Mesothelial cell of epicardium (in vitro differentiated cells): ENCODE measurements around the gene CACNA2D1. TPM values are rescaled to one million over a fixed set of nuclear protein-coding genes. Genes with fewer than 3 reads are reported as not detected.

Experiments used
- DNase-seq, 2 experiments: peaks; one replicate each; pipeline ENCODE4 v3.0.0; 2021; ENCODE audit warnings: low spot score in 2 of 2; ENCODE audit not compliant: unreplicated experiment in 2 of 2
- H3K27ac Mint-ChIP-seq: 2 replicates; pipeline ENCODE4 v1.8.0; 2021; ENCODE audit warnings: mixed read lengths
- H3K27me3 Mint-ChIP-seq: 2 replicates; pipeline ENCODE4 v1.8.0; 2021; ENCODE audit warnings: low read depth, mixed read lengths
- H3K36me3 Mint-ChIP-seq: 2 replicates; pipeline ENCODE4 v1.8.0; 2021; ENCODE audit warnings: mixed read lengths
- H3K4me1 Mint-ChIP-seq: 2 replicates; pipeline ENCODE4 v1.8.0; 2021; ENCODE audit warnings: mixed read lengths
- H3K4me3 Mint-ChIP-seq: 2 replicates; pipeline ENCODE4 v1.8.0; 2021; ENCODE audit warnings: mild to moderate bottlenecking, moderate library complexity, mixed read lengths
- H3K9me3 Mint-ChIP-seq: 2 replicates; pipeline ENCODE4 v1.8.0; 2021; ENCODE audit warnings: mixed read lengths
- total RNA-seq: library from RNA; stranded (reverse); gene quantifications from 3 replicates; pipeline ENCODE4 v1.2.1, GENCODE V29; 2021
- TF ChIP-seq, protein P1 (sequence below): fragments of 200-600 bp; sonication (generic); IDR thresholded peaks from one replicate; pipeline ENCODE4 v1.5.0; 2021; ENCODE audit warnings: antibody characterized with exemption; ENCODE audit not compliant: unreplicated experiment

Gene CACNA2D1
- total RNA-seq, 1 donor from 2014 or later, result 14.7 TPM

DNA sequence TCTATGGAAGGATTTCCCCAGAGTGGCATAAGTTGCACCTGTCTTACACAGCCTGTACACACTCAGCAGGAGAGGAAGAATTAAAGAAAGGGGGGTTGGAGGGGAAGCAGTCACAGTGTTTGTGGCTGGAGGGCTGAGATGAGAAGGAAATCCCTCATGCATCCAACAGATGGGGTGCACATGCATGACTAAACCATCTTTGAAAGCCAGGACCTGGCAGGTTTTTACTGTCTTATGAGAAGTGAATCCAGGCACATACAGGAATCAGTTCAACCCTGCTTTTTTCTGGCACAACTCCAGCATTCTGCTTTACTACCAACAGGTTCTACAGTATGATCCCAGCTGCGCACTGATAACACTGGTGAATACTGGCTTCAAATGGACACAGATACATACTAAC is 107.7 kb downstream of the CACNA2D1 start:
- Mint-ChIP-seq H3K9me3 (no peaks in the 10 kb centered on the region), H3K4me1 (peaks cover 8% of the 10 kb centered on the region), H3K27me3 (no peaks in the 10 kb centered on the region), H3K36me3 (no peaks in the 10 kb centered on the region), H3K27ac (no peak overlapping the region), H3K4me3 (no peak overlapping the region)
- no peak for DNase-seq
- TF ChIP-seq, protein P1, sequence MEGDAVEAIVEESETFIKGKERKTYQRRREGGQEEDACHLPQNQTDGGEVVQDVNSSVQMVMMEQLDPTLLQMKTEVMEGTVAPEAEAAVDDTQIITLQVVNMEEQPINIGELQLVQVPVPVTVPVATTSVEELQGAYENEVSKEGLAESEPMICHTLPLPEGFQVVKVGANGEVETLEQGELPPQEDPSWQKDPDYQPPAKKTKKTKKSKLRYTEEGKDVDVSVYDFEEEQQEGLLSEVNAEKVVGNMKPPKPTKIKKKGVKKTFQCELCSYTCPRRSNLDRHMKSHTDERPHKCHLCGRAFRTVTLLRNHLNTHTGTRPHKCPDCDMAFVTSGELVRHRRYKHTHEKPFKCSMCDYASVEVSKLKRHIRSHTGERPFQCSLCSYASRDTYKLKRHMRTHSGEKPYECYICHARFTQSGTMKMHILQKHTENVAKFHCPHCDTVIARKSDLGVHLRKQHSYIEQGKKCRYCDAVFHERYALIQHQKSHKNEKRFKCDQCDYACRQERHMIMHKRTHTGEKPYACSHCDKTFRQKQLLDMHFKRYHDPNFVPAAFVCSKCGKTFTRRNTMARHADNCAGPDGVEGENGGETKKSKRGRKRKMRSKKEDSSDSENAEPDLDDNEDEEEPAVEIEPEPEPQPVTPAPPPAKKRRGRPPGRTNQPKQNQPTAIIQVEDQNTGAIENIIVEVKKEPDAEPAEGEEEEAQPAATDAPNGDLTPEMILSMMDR, result no peak

DNA sequence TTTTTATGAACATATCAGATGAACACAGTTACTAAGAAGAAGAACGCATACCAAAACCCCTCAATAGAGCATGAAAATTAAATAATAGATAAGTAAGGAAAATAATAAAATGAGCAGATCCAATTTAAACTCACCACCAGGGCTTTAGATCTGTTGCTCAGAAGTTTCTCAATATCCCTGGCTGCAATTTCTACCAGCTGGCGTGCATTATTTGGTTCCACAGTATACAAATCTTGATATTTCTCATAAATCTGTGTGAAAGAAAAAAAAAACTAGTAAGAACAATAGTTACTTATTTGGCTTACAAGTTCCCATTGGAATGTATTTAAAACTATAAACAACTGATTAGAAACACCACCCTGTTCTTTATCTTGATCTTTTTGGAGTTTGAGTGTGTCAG is 108.6 kb downstream of the CACNA2D1 start:
- Mint-ChIP-seq H3K27me3 (no peaks in the 10 kb centered on the region), H3K4me1 (peaks cover 9% of the 10 kb centered on the region), H3K27ac (no peak overlapping the region), H3K9me3 (no peaks in the 10 kb centered on the region), H3K4me3 (no peak overlapping the region), H3K36me3 (no peaks in the 10 kb centered on the region)
- no peak for DNase-seq
- TF ChIP-seq, protein P1, result no peak

DNA sequence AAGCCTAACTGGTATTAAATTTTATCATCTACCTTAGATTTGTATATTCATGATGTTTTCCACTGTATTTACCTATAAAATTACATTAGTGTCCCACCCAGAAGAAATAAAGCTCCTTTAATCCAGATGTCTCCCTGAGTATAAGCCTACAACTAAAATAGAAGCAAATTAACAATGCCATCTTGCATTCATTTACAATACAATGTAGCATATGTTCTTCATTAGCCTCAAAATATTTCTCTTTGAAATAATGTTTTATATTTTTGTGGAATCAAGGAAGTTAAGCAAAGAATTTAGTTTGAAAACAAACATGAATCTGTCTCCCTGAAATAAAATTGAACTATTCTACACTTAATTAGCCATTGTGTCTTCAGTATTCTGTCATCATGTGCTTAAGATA is 112.3 kb downstream of the CACNA2D1 start:
- Mint-ChIP-seq H3K27me3 (no peaks in the 10 kb centered on the region), H3K36me3 (no peaks in the 10 kb centered on the region), H3K4me1 (peaks cover 9% of the 10 kb centered on the region), H3K4me3 (no peak overlapping the region), H3K9me3 (no peaks in the 10 kb centered on the region), H3K27ac (no peak overlapping the region)
- TF ChIP-seq, protein P1, result no peak
- DNase-seq, result no peak

DNA sequence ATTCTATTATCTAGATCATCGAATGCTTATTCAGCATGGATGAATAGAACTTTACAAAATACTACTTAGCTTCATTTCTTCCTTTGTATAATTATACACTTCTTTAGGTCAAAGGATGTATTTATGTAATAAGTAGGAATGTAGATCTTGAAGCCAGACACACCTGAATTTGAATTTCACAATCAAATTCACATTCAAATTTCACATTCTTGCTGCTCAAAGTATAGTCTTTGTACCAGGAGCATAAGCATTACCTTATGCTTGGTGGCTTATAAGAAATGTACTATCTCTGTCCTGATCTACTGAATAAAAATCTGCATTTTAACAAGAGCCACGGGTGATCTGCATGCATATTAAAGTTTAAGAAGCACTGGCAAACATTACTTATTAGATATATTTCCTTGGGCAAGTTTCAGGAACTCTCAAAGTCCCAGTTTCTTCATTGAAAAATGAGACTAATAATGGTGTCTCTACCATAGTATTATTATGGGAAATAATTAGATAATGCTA is 112.8 kb downstream of the CACNA2D1 start:
- H3K4me3 Mint-ChIP-seq, result no peak overlapping the region
- no peaks in the 10 kb centered on the region for H3K27me3 Mint-ChIP-seq
- H3K36me3 Mint-ChIP-seq, result no peaks in the 10 kb centered on the region
- DNase-seq, result no peak
- TF ChIP-seq, protein P1, result no peak
- peaks cover 8% of the 10 kb centered on the region for H3K4me1 Mint-ChIP-seq
- H3K9me3 Mint-ChIP-seq, result no peaks in the 10 kb centered on the region
- H3K27ac Mint-ChIP-seq, result no peak overlapping the region

DNA sequence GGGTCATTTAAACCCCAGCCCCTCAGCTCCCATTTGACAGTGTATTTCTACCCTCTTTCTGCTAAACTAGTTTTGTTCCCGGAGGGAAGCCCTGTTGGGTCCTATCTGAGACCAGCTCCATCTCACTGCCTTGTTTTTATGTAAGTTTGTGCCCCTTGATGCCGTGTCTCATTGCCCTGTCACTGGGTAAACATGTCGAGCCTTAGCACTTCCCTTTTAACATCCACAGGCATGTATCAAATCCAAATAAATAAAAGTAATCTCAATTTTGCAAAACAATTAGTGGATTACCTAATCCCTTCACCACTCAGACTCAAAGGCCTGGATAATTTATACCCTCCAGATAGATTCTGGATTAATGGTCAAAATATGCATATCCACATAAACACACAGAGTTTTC is 115.7 kb downstream of the CACNA2D1 start:
- no peaks in the 10 kb centered on the region for H3K9me3 Mint-ChIP-seq
- H3K36me3 Mint-ChIP-seq, result no peaks in the 10 kb centered on the region
- H3K4me1 Mint-ChIP-seq, result peaks cover 8% of the 10 kb centered on the region
- no peak overlapping the region for H3K4me3 Mint-ChIP-seq
- H3K27ac Mint-ChIP-seq, result no peak overlapping the region
- TF ChIP-seq, protein P1, result no peak
- DNase-seq, result no peak
- no peaks in the 10 kb centered on the region for H3K27me3 Mint-ChIP-seq

DNA sequence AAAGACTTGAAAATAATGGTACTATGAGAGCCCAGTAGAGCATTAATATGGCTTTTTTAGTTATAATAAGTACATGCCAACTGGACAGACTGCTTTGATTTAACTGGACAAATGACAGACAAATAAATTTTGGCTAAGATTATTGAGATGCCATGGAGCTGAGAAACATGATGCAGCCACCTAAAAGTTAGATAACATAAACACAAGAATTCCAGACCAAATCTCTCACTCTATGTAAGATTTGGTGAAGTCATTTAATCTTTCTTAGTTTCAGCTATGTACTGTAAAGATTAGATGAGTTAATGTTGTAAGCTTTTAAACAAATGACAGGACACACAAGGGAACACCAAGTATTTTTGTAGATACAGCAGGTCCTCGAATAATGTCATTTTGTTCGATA is 118.2 kb downstream of the CACNA2D1 start:
- no peak overlapping the region for H3K4me3 Mint-ChIP-seq
- peaks cover 3% of the 10 kb centered on the region for H3K4me1 Mint-ChIP-seq
- H3K9me3 Mint-ChIP-seq, result peaks cover 4% of the 10 kb centered on the region
- DNase-seq, result no peak
- no peak overlapping the region for H3K27ac Mint-ChIP-seq
- TF ChIP-seq, protein P1, result no peak
- H3K27me3 Mint-ChIP-seq, result no peaks in the 10 kb centered on the region
- no peaks in the 10 kb centered on the region for H3K36me3 Mint-ChIP-seq
